GM12891 (cell line): Measurements from ENCODE around the gene IFNA13. TPM values are rescaled to one million over a fixed set of nuclear protein-coding genes. Genes with fewer than 3 reads are reported as not detected.

ENCODE experiments used
- DNase-seq: peaks from one replicate; pipeline ENCODE4 v3.0.0; 2011; ENCODE audit warnings: low spot score; ENCODE audit not compliant: insufficient read length
- FAIRE-seq: peaks from 2 replicates; lab custom pipeline; 2011; peaks lifted over from hg19 to GRCh38; lab: Jason Lieb, UNC
- PAX5 ChIP-seq: IDR thresholded peaks from 2 replicates; pipeline ENCODE4 v1.6.1; 2011; ENCODE audit warnings: low read length, moderate library complexity, mild to moderate bottlenecking; ENCODE audit not compliant: insufficient read depth, severe bottlenecking
- POLR2A ChIP-seq: IDR thresholded peaks from 2 replicates; pipeline ENCODE4 v1.6.1; 2011; ENCODE audit warnings: low read depth, low read length, control low read depth
- POLR2AphosphoS5 ChIP-seq: IDR thresholded peaks from 2 replicates; pipeline ENCODE4 v1.6.1; 2011; ENCODE audit warnings: low read depth, low read length, control low read depth
- POU2F2 ChIP-seq: IDR thresholded peaks from 2 replicates; pipeline ENCODE4 v1.6.1; 2011; ENCODE audit warnings: low read depth, mild to moderate bottlenecking, control low read depth, low read length, moderate library complexity
- SPI1 ChIP-seq: IDR thresholded peaks from 2 replicates; pipeline ENCODE4 v1.6.1; 2011; ENCODE audit warnings: low read depth, low read length, control low read depth
- TAF1 ChIP-seq: IDR thresholded peaks from 2 replicates; pipeline ENCODE4 v1.6.1; 2011; ENCODE audit warnings: low read depth, low read length, control low read depth
- polyA plus RNA-seq: library from polyadenylated mRNA; unstranded; fragments of >200 nt; gene quantifications from one replicate; pipeline ENCODE4 v1.2.1, GENCODE V29; 2012; ENCODE audit warnings: low read depth, missing spikeins, inconsistent platforms; ENCODE audit not compliant: missing spikeins

The IFNA13 gene
- polyA plus RNA-seq, result not detected

- no peak for DNase-seq
- no peak for FAIRE-seq
- no peak for TF ChIP-seq PAX5
- no peak for TF ChIP-seq SPI1
- TF ChIP-seq POLR2AphosphoS5, result no peak
- no peak for TF ChIP-seq POU2F2
- no peak for TF ChIP-seq POLR2A
- no peak for TF ChIP-seq TAF1
Measured at GRCh38 chr9:21367957-21368356, at the start of gene IFNA13. TSS of gene IFNA13 (minus strand) at chr9:21368057. CDS start at chr9:21368010, 47 bp downstream.

- TF ChIP-seq POLR2A, result no peak
- TF ChIP-seq POU2F2, result no peak
- TF ChIP-seq TAF1, result no peak
- TF ChIP-seq PAX5, result no peak
- no peak for TF ChIP-seq POLR2AphosphoS5
- no peak for DNase-seq
- FAIRE-seq, result no peak
Measured at GRCh38 chr9:21415493-21416267, 47.8 kb upstream of the IFNA13 start.

- FAIRE-seq, result no peak
Measured at GRCh38 chr9:21414220-21414940, 46.5 kb upstream of the IFNA13 start.

GRCh38 chr9:21413624-21414023 lies 45.8 kb upstream of the IFNA13 start:
- DNase-seq, result no peak
- no peak for TF ChIP-seq TAF1
- no peak for TF ChIP-seq POLR2AphosphoS5
- TF ChIP-seq SPI1, result no peak
- TF ChIP-seq POLR2A, result no peak
- no peak for FAIRE-seq

More at GRCh38 chr9:21414220-21414940, 46.5 kb upstream of the IFNA13 start:
- no peak for TF ChIP-seq SPI1
- TF ChIP-seq PAX5, result no peak
- no peak for TF ChIP-seq POLR2A
- TF ChIP-seq TAF1, result no peak
- no peak for TF ChIP-seq POLR2AphosphoS5
- no peak for TF ChIP-seq POU2F2
- DNase-seq, result no peak

- TF ChIP-seq POU2F2, result no peak
- no peak for TF ChIP-seq SPI1
- TF ChIP-seq POLR2A, result no peak
- no peak for TF ChIP-seq TAF1
- no peak for TF ChIP-seq POLR2AphosphoS5
- TF ChIP-seq PAX5, result no peak
- DNase-seq, result no peak
- peak; percentile 26 for FAIRE-seq
Measured at GRCh38 chr9:21413151-21413550, 45.3 kb upstream of the IFNA13 start.

GRCh38 chr9:21412107-21412506 lies 44.2 kb upstream of the IFNA13 start:
- DNase-seq (no peak), FAIRE-seq (no peak)
- no peak for TF ChIP-seq PAX5
- no peak for TF ChIP-seq POU2F2
- no peak for TF ChIP-seq TAF1
- TF ChIP-seq POLR2A, result no peak
- no peak for TF ChIP-seq SPI1
- no peak for TF ChIP-seq POLR2AphosphoS5

GRCh38 chr9:21408817-21409216 lies 41.0 kb upstream of the IFNA13 start, which contains the start of gene IFNA8:
TSS of gene IFNA8 (plus strand) at chr9:21409117. CDS start at chr9:21409177, 60 bp downstream.
- peak; percentile 33 for FAIRE-seq
- no peak for DNase-seq
- TF ChIP-seq POLR2A (no peak), PAX5 (no peak), POLR2AphosphoS5 (no peak), SPI1 (no peak), TAF1 (no peak), POU2F2 (no peak)

GRCh38 chr9:21404146-21404545 lies 36.3 kb upstream of the IFNA13 start:
- DNase-seq (no peak), FAIRE-seq (peak; percentile 9)

More at GRCh38 chr9:21404146-21404545, 36.3 kb upstream of the IFNA13 start:
- TF ChIP-seq POLR2A (no peak), POU2F2 (no peak), POLR2AphosphoS5 (no peak), PAX5 (no peak), TAF1 (no peak), SPI1 (no peak)
